ENCODE measurements around the gene STK32B.

The STK32B gene

DNA sequence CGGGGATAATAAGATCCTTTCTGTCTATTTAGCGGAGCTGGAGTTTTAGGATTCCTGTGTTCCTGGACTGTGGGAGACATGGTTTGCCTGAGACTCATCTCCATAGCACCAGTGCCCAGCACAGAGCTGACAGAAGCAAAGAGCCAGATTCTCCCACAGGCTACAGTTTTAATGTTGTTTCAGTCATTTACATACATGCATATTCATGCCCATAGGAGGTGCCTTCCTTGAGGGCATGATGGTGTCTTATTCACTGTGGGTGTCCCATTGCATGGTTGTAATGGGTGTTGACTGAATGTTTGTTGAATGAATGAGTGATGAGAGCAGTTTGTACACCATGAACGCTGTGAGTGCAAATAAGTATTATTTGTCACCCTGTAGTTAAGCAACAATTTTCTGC is 396.5 kb downstream of the STK32B start:
- Histone ChIP-seq H3K4me1 (peaks cover 7% of the 10 kb centered on the region; the same call in 1 of the 2 replicates), H4K20me1 (no peaks in the 10 kb centered on the region)

DNA sequence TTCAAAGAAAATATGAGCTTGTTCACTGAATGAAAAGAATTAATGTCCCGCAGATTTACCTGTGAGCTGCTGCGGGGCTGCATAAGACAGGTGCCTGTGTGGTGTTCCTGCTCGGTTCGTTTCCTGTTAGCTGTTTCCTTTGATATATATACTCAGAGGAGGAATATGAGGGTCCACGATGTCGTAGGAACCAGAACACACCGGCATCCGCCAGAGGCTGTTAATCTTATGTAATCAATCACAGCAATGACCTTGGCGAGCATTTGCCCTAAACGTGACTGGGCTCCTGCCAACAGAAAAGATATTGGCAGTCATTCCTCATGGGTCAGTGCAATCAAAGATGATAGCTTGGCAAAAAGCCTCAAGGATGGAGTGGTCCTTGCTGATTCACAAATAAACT is 396.9 kb downstream of the STK32B start:
- no peak overlapping the region for H3K27ac ChIP-seq
- no peak overlapping the region for H3K4me2 ChIP-seq
- no peaks in the 10 kb centered on the region for H4K20me1 ChIP-seq
- peaks cover 7% of the 10 kb centered on the region; the same call in 1 of the 2 replicates for H3K4me1 ChIP-seq
- no peaks in the 10 kb centered on the region for H3K9me3 ChIP-seq
- no peaks in the 10 kb centered on the region for H3K36me3 ChIP-seq
- no peak overlapping the region for H3K4me3 ChIP-seq
- H3K9ac ChIP-seq: no peak overlapping the region
- no peaks in the 10 kb centered on the region for H3K27me3 ChIP-seq
- no peak for TF ChIP-seq Cebpa-rat (IDR thresholded peaks at IDR 0.05)

More for the DNA sequence above, 396.5 kb downstream of the STK32B start:
- Histone ChIP-seq H3K27me3 (no peaks in the 10 kb centered on the region), H3K9ac (no peak overlapping the region), H3K4me3 (no peak overlapping the region), H3K27ac (no peak overlapping the region), H3K4me2 (no peak overlapping the region), H3K36me3 (no peaks in the 10 kb centered on the region), H3K9me3 (no peaks in the 10 kb centered on the region)
- no peak for TF ChIP-seq Cebpa-rat (IDR thresholded peaks at IDR 0.05)

DNA sequence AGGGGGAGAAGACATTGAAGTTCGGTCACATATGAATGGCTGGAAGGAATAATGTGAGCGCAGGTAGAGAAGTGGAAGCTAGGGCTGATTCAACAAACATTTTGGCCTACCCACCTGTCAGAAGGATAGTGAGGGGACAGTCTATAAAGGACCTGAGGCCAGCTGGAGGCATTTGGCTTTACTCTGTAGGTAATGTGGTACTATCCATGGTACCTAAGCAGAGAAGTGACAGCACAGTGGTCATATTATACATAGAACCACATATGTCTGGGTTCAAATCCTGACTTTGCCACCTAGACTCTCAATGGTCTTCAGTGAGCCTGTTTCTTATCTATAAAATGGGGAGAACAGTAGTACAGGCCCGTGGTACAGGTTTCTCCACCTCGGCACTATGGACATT is 400.0 kb downstream of the STK32B start:
- no peaks in the 10 kb centered on the region for H3K27me3 ChIP-seq
- no peak overlapping the region for H3K27ac ChIP-seq
- H3K4me2 ChIP-seq: no peak overlapping the region
- no peaks in the 10 kb centered on the region for H4K20me1 ChIP-seq
- TF ChIP-seq Cebpa-rat (IDR thresholded peaks at IDR 0.05): no peak
- peaks cover 7% of the 10 kb centered on the region; the same call in 1 of the 2 replicates for H3K4me1 ChIP-seq
- H3K36me3 ChIP-seq: no peaks in the 10 kb centered on the region
- H3K9me3 ChIP-seq: no peaks in the 10 kb centered on the region
- H3K4me3 ChIP-seq: no peak overlapping the region
- no peak overlapping the region for H3K9ac ChIP-seq

GRCh38 chr4:5452156-5452555 is 400.9 kb downstream of the STK32B start:
- Histone ChIP-seq H3K36me3 (no peaks in the 10 kb centered on the region), H3K9ac (no peak overlapping the region), H4K20me1 (no peaks in the 10 kb centered on the region), H3K4me3 (no peak overlapping the region), H3K27ac (no peak overlapping the region), H3K4me2 (no peak overlapping the region), H3K27me3 (no peaks in the 10 kb centered on the region), H3K9me3 (no peaks in the 10 kb centered on the region), H3K4me1 (no peaks in the 10 kb centered on the region)
- no peak for TF ChIP-seq Cebpa-rat (IDR thresholded peaks at IDR 0.05)

- peaks cover 8% of the 10 kb centered on the region; the same call in 1 of the 2 replicates for H3K36me3 ChIP-seq
- no peak overlapping the region for H3K4me2 ChIP-seq
- no peak for TF ChIP-seq Cebpa-rat (IDR thresholded peaks at IDR 0.05)
- H3K4me3 ChIP-seq: no peak overlapping the region
- H3K27me3 ChIP-seq: no peaks in the 10 kb centered on the region
- H3K4me1 ChIP-seq: no peaks in the 10 kb centered on the region
- H3K9me3 ChIP-seq: no peaks in the 10 kb centered on the region
- H3K9ac ChIP-seq: no peak overlapping the region
- no peak overlapping the region for H3K27ac ChIP-seq
- no peaks in the 10 kb centered on the region for H4K20me1 ChIP-seq
Observed at GRCh38 chr4:5455003-5455585, 403.8 kb downstream of the STK32B start.

DNA sequence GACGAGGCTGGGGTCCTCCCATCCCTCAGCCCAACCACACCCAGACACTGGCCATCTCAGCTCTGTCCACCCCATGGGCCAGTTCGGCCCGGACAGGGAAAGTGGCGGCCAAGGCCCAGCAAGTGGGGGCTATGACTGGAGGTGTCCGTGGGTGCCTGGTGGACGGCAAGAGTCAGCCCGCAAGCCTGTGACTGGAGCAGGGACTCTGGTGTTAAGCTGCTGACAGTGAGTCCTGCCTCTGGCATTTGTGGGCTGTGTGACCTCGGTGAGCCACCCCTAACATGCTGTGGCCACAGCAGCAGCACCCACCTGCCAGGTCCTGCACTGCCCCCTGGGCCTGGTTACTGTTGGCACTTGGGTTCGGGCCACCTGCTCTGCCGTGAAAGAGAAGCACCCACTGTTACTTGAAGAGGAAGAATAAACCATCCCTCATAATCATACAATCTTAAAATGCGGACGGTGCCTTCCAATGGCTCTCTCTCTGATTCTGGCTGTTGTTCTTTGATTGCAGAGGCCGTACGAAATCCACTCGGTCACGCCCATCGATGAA is 405.1 kb downstream of the STK32B start:
- Histone ChIP-seq H3K9me3 (no peaks in the 10 kb centered on the region), H3K4me2 (no peak overlapping the region), H3K9ac (no peak overlapping the region), H3K27me3 (no peaks in the 10 kb centered on the region), H3K4me1 (no peaks in the 10 kb centered on the region), H3K4me3 (no peak overlapping the region), H3K36me3 (peaks cover 8% of the 10 kb centered on the region; the same call in 1 of the 2 replicates), H3K27ac (no peak overlapping the region), H4K20me1 (no peaks in the 10 kb centered on the region)
- no peak for TF ChIP-seq Cebpa-rat (IDR thresholded peaks at IDR 0.05)

- Histone ChIP-seq H3K4me1 (no peaks in the 10 kb centered on the region), H3K9me3 (no peaks in the 10 kb centered on the region)
- no peak for TF ChIP-seq Cebpa-rat (IDR thresholded peaks at IDR 0.05)
Observed at GRCh38 chr4:5458676-5459075, 407.4 kb downstream of the STK32B start.

DNA sequence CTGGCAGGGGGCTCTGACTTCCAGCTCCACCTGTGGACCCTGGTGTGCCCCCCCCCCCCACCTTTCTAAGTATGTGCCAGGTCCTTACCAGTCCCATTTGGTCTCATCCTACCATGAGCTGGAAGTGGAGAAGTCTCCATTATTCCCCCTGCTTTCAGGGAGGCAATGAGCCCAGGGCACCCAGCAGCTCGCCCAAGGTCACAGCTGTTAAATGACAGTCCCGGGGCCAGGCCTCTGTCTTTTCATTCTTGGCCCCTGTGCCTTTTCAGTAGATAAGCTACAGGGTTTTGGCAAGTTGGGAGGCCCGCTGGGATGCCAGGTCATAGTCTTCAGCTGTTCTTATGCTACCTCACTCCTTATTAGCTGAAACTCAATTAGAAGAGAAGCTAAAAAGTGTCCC is 408.0 kb downstream of the STK32B start:
- no peak overlapping the region for H3K4me2 ChIP-seq
- peaks cover 8% of the 10 kb centered on the region; the same call in 1 of the 2 replicates for H3K36me3 ChIP-seq
- H3K27ac ChIP-seq: no peak overlapping the region
- TF ChIP-seq Cebpa-rat (IDR thresholded peaks at IDR 0.05): no peak
- no peaks in the 10 kb centered on the region for H4K20me1 ChIP-seq
- no peak overlapping the region for H3K4me3 ChIP-seq
- no peaks in the 10 kb centered on the region for H3K4me1 ChIP-seq
- H3K9me3 ChIP-seq: no peaks in the 10 kb centered on the region
- no peak overlapping the region for H3K9ac ChIP-seq
- H3K27me3 ChIP-seq: no peaks in the 10 kb centered on the region

More at GRCh38 chr4:5458676-5459075, 407.4 kb downstream of the STK32B start:
- no peak overlapping the region for H3K4me3 ChIP-seq
- H3K27me3 ChIP-seq: no peaks in the 10 kb centered on the region
- no peaks in the 10 kb centered on the region for H4K20me1 ChIP-seq
- H3K36me3 ChIP-seq: peaks cover 8% of the 10 kb centered on the region; the same call in 1 of the 2 replicates
- H3K27ac ChIP-seq: no peak overlapping the region
- no peak overlapping the region for H3K9ac ChIP-seq
- no peak overlapping the region for H3K4me2 ChIP-seq

DNA sequence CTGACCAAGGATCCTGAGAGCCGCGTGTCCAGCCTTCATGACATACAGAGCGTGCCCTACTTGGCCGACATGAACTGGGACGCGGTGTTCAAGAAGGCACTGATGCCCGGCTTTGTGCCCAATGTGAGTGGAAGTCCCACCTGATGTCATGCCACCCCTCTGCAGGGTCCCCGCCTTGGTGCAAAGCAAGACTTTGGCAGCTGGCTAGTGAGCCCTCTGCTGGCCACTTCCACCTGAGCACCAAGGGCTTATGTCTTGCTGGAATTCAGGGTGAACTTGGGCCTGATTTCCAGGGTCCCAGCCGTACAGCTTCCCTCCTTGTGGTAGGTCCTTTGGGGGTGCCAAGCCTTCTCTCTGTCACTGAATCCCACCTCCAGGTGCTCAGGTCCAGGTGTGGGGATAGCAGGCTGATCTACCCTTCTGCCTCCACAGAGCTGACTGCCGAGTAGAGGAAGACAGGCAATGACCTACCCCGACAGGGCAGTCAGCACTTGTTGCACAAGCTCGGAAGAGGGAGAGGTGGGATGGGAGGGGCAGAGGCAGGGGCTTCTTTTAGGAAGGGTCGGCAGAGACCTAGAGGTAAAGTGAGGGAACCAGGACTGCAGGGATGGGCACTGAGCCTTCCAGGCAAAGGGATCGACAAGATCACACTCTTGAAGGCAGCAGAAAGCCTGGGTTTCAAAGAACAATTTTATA is 409.0 kb downstream of the STK32B start:
- no peak overlapping the region for H3K4me3 ChIP-seq
- H3K9ac ChIP-seq: no peak overlapping the region
- H4K20me1 ChIP-seq: no peaks in the 10 kb centered on the region
- H3K27ac ChIP-seq: no peak overlapping the region
- no peak overlapping the region for H3K4me2 ChIP-seq
- no peaks in the 10 kb centered on the region for H3K4me1 ChIP-seq
- no peaks in the 10 kb centered on the region for H3K27me3 ChIP-seq
- TF ChIP-seq Cebpa-rat (IDR thresholded peaks at IDR 0.05): no peak
- H3K9me3 ChIP-seq: no peaks in the 10 kb centered on the region
- peaks cover 8% of the 10 kb centered on the region; the same call in 1 of the 2 replicates for H3K36me3 ChIP-seq

- Histone ChIP-seq H3K9ac (no peak overlapping the region), H3K4me2 (no peak overlapping the region), H3K27me3 (no peaks in the 10 kb centered on the region), H4K20me1 (no peaks in the 10 kb centered on the region), H3K4me1 (no peaks in the 10 kb centered on the region), H3K36me3 (peaks cover 8% of the 10 kb centered on the region; the same call in 1 of the 2 replicates), H3K9me3 (no peaks in the 10 kb centered on the region), H3K27ac (no peak overlapping the region), H3K4me3 (no peak overlapping the region)
- TF ChIP-seq Cebpa-rat (IDR thresholded peaks at IDR 0.05): no peak
Observed at GRCh38 chr4:5461477-5461876, 410.2 kb downstream of the STK32B start.
